ENCODE results near the gene CD36.

- TF ChIP-seq EP300 (conservative IDR thresholded peaks at IDR 0.05; ENCODE audit: poor library complexity, severe bottlenecking) (no peak), CTCF (IDR thresholded peaks at IDR 0.05; ENCODE audit: poor library complexity, severe bottlenecking) (no peak), EZH2 (IDR thresholded peaks at IDR 0.05; ENCODE audit: borderline replicate concordance, insufficient read depth, low read length, poor library complexity, severe bottlenecking) (no peak), RAD21 (conservative IDR thresholded peaks at IDR 0.05) (no peak), SMC3 (conservative IDR thresholded peaks at IDR 0.05; ENCODE audit: poor library complexity) (no peak), POLR2AphosphoS5 (IDR thresholded peaks at IDR 0.05) (no peak), TAF1 (IDR thresholded peaks at IDR 0.05; ENCODE audit: low read depth) (no peak), REST (IDR thresholded peaks at IDR 0.05; ENCODE audit: borderline replicate concordance) (no peak)
These were observed 27.1 kb downstream of the CD36 start for GRCh38 chr7:80665526-80665925.
